Tibial nerve (tissue), 4 donors: Measurements from ENCODE around the gene CAMTA1. TPM values are rescaled to one million over a fixed set of nuclear protein-coding genes. Genes with fewer than 3 reads are reported as not detected.

Experiments used
- DNase-seq, 2 donors: peaks; one replicate each; pipeline ENCODE4 v3.0.0-alpha.2; 2019; ENCODE audit warnings: low spot score in 2 of 2
- H3K27ac ChIP-seq, 4 donors: fragments of 200-600 bp; sonication (generic) in 3 of 4; one replicate each; pipeline ENCODE4 v1.5.1; 2017 to 2019; ENCODE audit warnings: mild to moderate bottlenecking in 1 of 4
- H3K27me3 ChIP-seq, 2 donors: fragments of 200-600 bp; sonication (generic) in 1 of 2; one replicate each; pipeline versions ENCODE4 v1.5.1 to v1.6.0; 2017 to 2019
- H3K36me3 ChIP-seq, 3 donors: fragments of 200-600 bp; sonication (generic); one replicate each; pipeline ENCODE4 v1.5.1; 2018 to 2019
- H3K4me1 ChIP-seq, 4 donors: fragments of 200-600 bp; sonication (generic) in 3 of 4; one replicate each; pipeline ENCODE4 v1.5.1; 2017 to 2019
- H3K4me3 ChIP-seq, 4 donors: fragments of 200-600 bp; sonication (generic) in 3 of 4; one replicate each; pipeline ENCODE4 v1.5.1; 2017 to 2019; ENCODE audit warnings: mild to moderate bottlenecking in 1 of 4, moderate library complexity in 1 of 4
- H3K9me3 ChIP-seq, 4 donors: fragments of 200-600 bp; sonication (generic) in 3 of 4; one replicate each; pipeline ENCODE4 v1.5.1; 2017 to 2019
- EP300 ChIP-seq, 2 donors: sonication (generic); formaldehyde crosslinking; IDR thresholded peaks; one replicate each; pipeline ENCODE4 v1.6.1; 2017; ENCODE audit warnings: antibody characterized with exemption in 2 of 2, mild to moderate bottlenecking in 1 of 2
- POLR2A ChIP-seq, 2 donors: fragments of 450-650 bp; IDR thresholded peaks; one replicate each; pipeline ENCODE4 v1.6.1; 2017; ENCODE audit warnings: antibody characterized with exemption in 2 of 2, mild to moderate bottlenecking in 2 of 2, moderate library complexity in 2 of 2
- WGBS, 2 donors: methylation state at CpG; one replicate each; pipeline ENCODE4 v1.1.5; 2018; 5-methylcytosine and 5-hydroxymethylcytosine counted together
- total RNA-seq, 4 donors: library from RNA; depleted of rRNA; stranded (reverse); fragments of >200 nt; gene quantifications; one replicate each; pipeline ENCODE4 v1.1.0, GENCODE V29; 2016
- TF ChIP-seq, protein P1 (sequence below), 5 experiments: fragments of 200-600 bp in 3 of 5; fragments of 450-650 bp in 2 of 5; sonication (generic) in 3 of 5; IDR thresholded peaks; one replicate each; pipeline ENCODE4 v1.5.1; 2016 to 2019; ENCODE audit warnings: antibody characterized with exemption in 5 of 5, mild to moderate bottlenecking in 3 of 5, moderate library complexity in 2 of 5

CAMTA1 gene
- total RNA-seq, 4 donors from 2014 or later = 41.8 to 104 (median 87.2) TPM

DNA sequence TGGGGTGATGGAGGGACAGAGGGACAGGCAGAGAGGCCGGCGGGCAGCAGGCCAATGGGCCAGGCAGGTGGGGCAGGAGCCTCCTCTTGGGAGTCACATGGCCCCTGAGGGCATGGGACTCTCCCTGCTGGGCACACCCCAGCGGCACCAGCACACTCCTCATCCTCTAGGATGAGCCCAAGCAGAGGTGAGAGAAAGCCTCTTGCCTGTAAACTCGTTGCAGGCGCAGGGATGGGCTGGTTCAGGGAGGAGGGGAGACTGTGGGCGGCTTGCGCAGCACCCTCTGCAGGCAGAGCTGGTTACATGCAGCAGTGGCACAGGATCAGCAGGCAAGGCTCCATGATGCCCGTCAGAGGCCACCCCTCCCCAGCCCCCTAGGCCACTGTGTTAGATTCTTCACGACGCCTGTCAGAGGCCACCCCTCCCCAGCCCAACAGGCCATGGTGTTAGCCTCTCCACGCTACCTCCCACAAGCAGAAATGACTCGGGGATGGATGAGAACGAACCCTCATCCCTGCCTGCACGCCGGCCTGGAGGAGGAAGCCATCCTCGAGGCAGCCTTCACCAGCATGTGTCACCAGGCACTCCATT lies 776.2 kb downstream of the CAMTA1 start:
- no peaks in the 10 kb centered on the region for H3K9me3 ChIP-seq
- H3K27me3 ChIP-seq = no peaks in the 10 kb centered on the region
- DNase-seq = no peak
- no peak overlapping the region for H3K4me3 ChIP-seq
- TF ChIP-seq, protein P1, sequence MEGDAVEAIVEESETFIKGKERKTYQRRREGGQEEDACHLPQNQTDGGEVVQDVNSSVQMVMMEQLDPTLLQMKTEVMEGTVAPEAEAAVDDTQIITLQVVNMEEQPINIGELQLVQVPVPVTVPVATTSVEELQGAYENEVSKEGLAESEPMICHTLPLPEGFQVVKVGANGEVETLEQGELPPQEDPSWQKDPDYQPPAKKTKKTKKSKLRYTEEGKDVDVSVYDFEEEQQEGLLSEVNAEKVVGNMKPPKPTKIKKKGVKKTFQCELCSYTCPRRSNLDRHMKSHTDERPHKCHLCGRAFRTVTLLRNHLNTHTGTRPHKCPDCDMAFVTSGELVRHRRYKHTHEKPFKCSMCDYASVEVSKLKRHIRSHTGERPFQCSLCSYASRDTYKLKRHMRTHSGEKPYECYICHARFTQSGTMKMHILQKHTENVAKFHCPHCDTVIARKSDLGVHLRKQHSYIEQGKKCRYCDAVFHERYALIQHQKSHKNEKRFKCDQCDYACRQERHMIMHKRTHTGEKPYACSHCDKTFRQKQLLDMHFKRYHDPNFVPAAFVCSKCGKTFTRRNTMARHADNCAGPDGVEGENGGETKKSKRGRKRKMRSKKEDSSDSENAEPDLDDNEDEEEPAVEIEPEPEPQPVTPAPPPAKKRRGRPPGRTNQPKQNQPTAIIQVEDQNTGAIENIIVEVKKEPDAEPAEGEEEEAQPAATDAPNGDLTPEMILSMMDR (IDR thresholded peaks at IDR 0.05) = no peak
- TF ChIP-seq EP300 (IDR thresholded peaks at IDR 0.05) (no peak), POLR2A (IDR thresholded peaks at IDR 0.05) (no peak)
- no peaks in the 10 kb centered on the region for H3K36me3 ChIP-seq
- peaks cover 0 to 8% (median 0%) of the 10 kb centered on the region in 4 donors for H3K4me1 ChIP-seq
- WGBS, 2 donors = 58 to 75% methylated on average over 12 to 16 of the region's 16 CpGs
- no peak overlapping the region for H3K27ac ChIP-seq

DNA sequence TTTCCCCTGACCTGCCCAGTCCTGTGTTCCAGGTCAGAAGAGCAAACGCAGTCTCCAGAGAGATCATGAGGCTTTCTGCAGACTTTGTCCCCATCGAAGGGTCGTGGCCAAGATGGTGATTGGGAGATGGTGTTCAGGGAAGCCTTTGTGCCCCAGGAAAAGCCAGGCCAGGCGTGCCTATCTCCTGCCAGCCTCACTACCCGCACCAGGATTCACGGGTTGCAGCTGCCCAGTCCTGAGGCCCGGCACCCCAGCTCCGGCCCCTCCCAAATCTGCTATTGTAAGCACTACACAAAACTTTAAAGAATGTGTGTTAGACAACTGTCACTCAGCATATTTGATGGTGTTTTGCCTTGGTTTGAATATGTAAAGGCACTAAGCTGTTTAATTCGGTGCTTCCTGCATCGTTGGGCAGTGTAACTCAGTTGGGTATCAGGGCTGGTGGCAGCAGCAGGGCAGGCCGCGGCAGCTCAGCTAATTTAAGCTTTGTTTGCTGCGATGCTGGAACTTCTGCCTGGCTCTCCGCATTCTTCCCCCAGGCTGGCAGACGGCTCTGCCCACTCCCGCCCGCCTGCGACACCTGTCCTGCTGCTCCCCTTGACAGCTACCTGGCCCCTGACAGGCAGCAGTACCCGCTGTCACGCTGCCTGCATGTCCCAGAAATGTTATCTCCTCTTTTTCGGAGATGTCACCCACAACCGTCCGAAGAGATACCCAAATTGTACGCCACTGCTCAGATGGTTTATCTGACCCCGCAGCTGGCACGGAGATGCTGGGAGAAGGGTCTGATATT lies 776.9 kb downstream of the CAMTA1 start:
- DNase-seq = no peak
- Histone ChIP-seq H3K4me1 (peaks cover 0 to 7% (median 0%) of the 10 kb centered on the region in 4 donors), H3K27me3 (no peaks in the 10 kb centered on the region), H3K9me3 (no peaks in the 10 kb centered on the region), H3K27ac (no peak overlapping the region), H3K36me3 (no peaks in the 10 kb centered on the region), H3K4me3 (no peak overlapping the region)
- TF ChIP-seq POLR2A (IDR thresholded peaks at IDR 0.05) (no peak), EP300 (IDR thresholded peaks at IDR 0.05) (no peak)
- TF ChIP-seq, protein P1 (IDR thresholded peaks at IDR 0.05) = no peak
- 83% methylated on average over 24 to 26 of the region's 26 CpGs for WGBS, 2 donors

DNA sequence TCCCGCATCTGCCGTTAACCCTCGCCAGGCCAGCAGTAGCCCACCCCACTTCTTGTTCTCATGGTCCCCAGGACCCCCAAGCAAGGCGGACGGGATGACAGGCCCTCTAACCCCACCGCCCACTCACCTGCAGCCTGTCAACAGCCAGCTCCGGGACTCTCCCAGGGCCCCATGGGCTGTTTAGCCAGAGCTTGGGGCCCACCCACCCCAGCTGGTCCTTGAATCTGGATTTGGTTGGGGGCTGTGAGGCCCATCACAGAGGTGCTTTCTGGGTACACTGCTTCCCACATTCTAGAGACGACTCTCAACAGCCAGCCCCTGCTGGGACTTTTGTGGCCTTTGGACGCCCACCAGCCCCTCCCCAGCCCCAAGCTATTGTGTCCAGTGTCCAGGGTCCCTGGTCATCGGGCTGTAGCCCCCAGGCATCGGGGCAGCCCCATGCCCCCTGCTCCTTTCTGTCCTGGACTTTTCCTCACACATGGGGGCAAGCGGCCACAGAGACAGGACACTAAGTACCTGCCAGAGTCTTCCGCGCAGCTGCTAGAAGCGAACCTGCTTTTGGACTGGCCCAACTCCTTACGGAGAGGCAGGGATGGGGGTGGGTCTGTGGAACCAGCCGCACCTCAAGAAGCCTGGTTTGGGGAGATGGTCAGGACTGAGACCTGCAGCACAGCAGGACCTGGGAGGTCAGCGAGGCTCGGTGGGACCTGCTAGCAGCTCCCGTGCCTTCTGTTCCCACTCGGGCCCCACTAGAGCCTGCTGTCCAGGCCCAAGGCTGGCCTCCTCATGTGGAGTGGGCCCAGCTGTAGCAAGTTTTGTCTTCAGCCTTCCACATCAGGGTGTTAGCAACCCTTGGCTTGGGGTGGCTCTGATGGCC lies 777.7 kb downstream of the CAMTA1 start:
- 76 to 80% methylated on average over 14 to 21 of the region's 21 CpGs for WGBS, 2 donors
- no peaks in the 10 kb centered on the region for H3K36me3 ChIP-seq
- H3K9me3 ChIP-seq = no peaks in the 10 kb centered on the region
- no peaks in the 10 kb centered on the region for H3K27me3 ChIP-seq
- H3K4me3 ChIP-seq = no peak overlapping the region
- DNase-seq = no peak
- H3K4me1 ChIP-seq = no peaks in the 10 kb centered on the region
- TF ChIP-seq POLR2A (IDR thresholded peaks at IDR 0.05) = no peak
- TF ChIP-seq, protein P1 (IDR thresholded peaks at IDR 0.05) = no peak
- no peak for TF ChIP-seq EP300 (IDR thresholded peaks at IDR 0.05)
- no peak overlapping the region for H3K27ac ChIP-seq

DNA sequence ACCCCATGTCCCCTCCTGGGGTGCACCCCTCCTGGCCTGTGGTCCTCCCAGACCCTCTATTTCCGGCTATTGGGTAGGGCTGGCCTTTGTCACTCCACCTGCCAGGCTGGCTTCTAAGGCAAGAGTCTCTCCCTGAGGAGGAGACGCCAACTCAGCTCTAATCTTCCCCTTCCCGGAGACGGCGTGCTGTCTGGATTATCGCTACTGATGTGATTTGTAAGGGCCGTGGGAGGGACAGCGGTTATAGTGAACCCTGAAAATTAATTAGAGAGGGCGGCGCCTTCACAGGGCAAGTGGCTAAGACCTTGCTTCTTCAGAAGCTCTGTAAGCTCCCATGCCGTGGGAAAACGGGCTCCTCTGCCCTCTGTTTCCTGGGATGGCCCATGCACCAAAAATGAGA lies 778.9 kb downstream of the CAMTA1 start:
- no peak overlapping the region for H3K4me3 ChIP-seq
- DNase-seq = no peak
- no peak overlapping the region for H3K27ac ChIP-seq
- no peaks in the 10 kb centered on the region for H3K9me3 ChIP-seq
- no peaks in the 10 kb centered on the region for H3K27me3 ChIP-seq
- H3K36me3 ChIP-seq = no peaks in the 10 kb centered on the region
- 84 to 91% methylated on average over 12 of the region's 12 CpGs for WGBS, 2 donors
- no peaks in the 10 kb centered on the region for H3K4me1 ChIP-seq
- no peak for TF ChIP-seq EP300 (IDR thresholded peaks at IDR 0.05)
- TF ChIP-seq, protein P1 (IDR thresholded peaks at IDR 0.05) = no peak
- no peak for TF ChIP-seq POLR2A (IDR thresholded peaks at IDR 0.05)
